Activated naive CD8-positive, alpha-beta T cell treated with anti-CD3 and anti-CD28 coated beads for 36 hours (primary cell): ENCODE data around the gene ANKRD24. TPM values are rescaled to one million over a fixed set of nuclear protein-coding genes. Genes with fewer than 3 reads are reported as not detected.
A peak's percentile ranks its signal among the peaks of the same experiment; 100 is the strongest.
"Not testable (repeated sequence)": the region's sequence is repeated elsewhere in the genome, so short reads cannot be mapped to it uniquely, and the experiment has no call there.

Experiments used
- DNase-seq: peaks from one replicate; pipeline ENCODE4 v3.0.0; 2021
- H3K27ac Mint-ChIP-seq: one replicate; pipeline ENCODE4 v1.8.0; 2022; ENCODE audit warnings: mild to moderate bottlenecking, moderate library complexity, mixed read lengths
- H3K27me3 Mint-ChIP-seq: one replicate; pipeline ENCODE4 v1.8.0; 2022; ENCODE audit warnings: mild to moderate bottlenecking, mixed read lengths
- H3K36me3 Mint-ChIP-seq: one replicate; pipeline ENCODE4 v1.8.0; 2021; ENCODE audit warnings: mild to moderate bottlenecking, mixed read lengths
- H3K4me1 Mint-ChIP-seq: one replicate; pipeline ENCODE4 v1.8.0; 2021; ENCODE audit warnings: mixed read lengths
- H3K4me3 Mint-ChIP-seq: one replicate; pipeline ENCODE4 v1.8.0; 2022; ENCODE audit warnings: mild to moderate bottlenecking, moderate library complexity, mixed read lengths
- H3K9me3 Mint-ChIP-seq: one replicate; pipeline ENCODE4 v1.8.0; 2022; ENCODE audit warnings: mixed read lengths
- total RNA-seq, 2 experiments: library from RNA; stranded (reverse); gene quantifications; one replicate each; pipeline ENCODE4 v1.2.3, GENCODE V29; 2021

ANKRD24 gene
- total RNA-seq, 2 experiments from 2014 or later = 1.6 TPM

DNA sequence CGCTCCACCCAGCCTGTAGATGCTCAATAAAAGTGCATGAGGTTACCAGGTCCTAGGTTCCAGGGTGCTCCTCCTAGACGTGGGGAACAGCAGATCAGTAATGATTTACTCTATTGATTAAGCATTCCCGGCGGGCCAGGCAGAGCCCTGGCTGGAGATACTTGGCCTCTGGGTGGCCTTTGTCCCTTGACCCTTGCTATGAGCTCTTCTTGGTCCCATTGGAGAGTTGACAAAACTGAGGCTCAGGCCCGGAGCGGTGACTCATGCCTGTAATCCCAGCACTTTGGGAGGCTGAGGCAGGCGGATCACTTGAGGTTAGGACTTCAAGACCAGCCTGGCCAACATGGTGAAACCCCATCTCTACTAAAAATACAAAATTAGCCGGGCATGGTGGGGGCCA is 24.5 kb upstream of the ANKRD24 start:
- not testable (repeated sequence) for H3K9me3 Mint-ChIP-seq, DNase-seq, H3K4me3 Mint-ChIP-seq, H3K4me1 Mint-ChIP-seq, H3K27ac Mint-ChIP-seq, H3K27me3 Mint-ChIP-seq, H3K36me3 Mint-ChIP-seq

GRCh38 chr19:4161415-4162077 is 20.9 kb upstream of the ANKRD24 start:
- Mint-ChIP-seq H3K4me3 (no peak overlapping the region), H3K4me1 (no peaks in the 10 kb centered on the region), H3K27me3 (peaks cover 10% of the 10 kb centered on the region), H3K9me3 (no peaks in the 10 kb centered on the region), H3K27ac (no peak overlapping the region), H3K36me3 (no peaks in the 10 kb centered on the region)
- no peak for DNase-seq

DNA sequence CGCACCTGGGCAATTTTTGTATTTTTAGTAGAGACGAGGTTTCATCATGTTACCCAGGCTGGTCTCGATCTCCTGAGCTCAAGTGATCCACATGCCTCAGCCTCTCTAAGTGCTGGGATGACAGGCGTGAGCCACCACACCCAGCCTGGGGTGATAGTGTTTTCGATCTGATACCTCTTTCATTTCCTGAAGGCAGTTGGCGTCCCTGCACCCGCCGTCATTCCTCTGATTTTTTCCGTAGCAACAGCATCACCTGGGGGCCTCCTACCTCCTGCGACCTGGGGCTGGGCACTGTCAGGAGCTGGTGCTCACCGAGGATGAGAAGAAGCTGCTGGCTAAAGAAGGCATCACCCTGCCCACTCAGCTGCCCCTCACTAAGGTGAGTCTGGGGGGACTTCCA is 18.2 kb upstream of the ANKRD24 start:
- no peaks in the 10 kb centered on the region for H3K9me3 Mint-ChIP-seq
- no peaks in the 10 kb centered on the region for H3K4me1 Mint-ChIP-seq
- no peak overlapping the region for H3K27ac Mint-ChIP-seq
- no peak overlapping the region for H3K4me3 Mint-ChIP-seq
- DNase-seq = no peak
- peaks cover 31% of the 10 kb centered on the region for H3K27me3 Mint-ChIP-seq
- no peaks in the 10 kb centered on the region for H3K36me3 Mint-ChIP-seq

DNA sequence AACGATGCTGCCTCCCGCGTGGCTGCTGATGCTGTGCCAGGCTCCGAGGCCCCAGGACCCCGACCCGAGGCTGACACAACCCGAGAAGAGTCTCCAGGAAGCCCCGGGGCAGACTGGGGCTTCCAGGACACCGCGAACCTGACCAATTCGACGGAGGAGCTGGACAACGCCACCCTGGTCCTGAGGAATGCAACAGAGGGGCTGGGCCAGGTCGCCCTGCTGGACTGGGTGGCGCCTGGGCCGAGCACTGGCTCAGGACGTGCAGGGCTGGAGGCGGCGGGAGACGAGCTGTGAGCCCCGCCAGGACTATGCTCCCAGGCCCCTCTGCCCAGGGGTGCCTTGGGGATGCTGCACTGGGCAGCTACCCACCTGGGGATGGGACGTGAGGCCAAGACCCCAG is 10.8 kb upstream of the ANKRD24 start:
- peaks cover 35% of the 10 kb centered on the region for H3K27me3 Mint-ChIP-seq
- H3K27ac Mint-ChIP-seq = no peak overlapping the region
- no peaks in the 10 kb centered on the region for H3K9me3 Mint-ChIP-seq
- no peak for DNase-seq
- H3K4me3 Mint-ChIP-seq = no peak overlapping the region
- no peaks in the 10 kb centered on the region for H3K36me3 Mint-ChIP-seq
- peaks cover 2% of the 10 kb centered on the region for H3K4me1 Mint-ChIP-seq

GRCh38 chr19:4172861-4173473 is 9.5 kb upstream of the ANKRD24 start:
- peak; percentile 76 for DNase-seq
- Mint-ChIP-seq H3K27ac (no peak overlapping the region), H3K27me3 (peaks cover 25% of the 10 kb centered on the region), H3K4me3 (no peak overlapping the region), H3K36me3 (no peaks in the 10 kb centered on the region), H3K4me1 (peaks cover 2% of the 10 kb centered on the region), H3K9me3 (no peaks in the 10 kb centered on the region)

DNA sequence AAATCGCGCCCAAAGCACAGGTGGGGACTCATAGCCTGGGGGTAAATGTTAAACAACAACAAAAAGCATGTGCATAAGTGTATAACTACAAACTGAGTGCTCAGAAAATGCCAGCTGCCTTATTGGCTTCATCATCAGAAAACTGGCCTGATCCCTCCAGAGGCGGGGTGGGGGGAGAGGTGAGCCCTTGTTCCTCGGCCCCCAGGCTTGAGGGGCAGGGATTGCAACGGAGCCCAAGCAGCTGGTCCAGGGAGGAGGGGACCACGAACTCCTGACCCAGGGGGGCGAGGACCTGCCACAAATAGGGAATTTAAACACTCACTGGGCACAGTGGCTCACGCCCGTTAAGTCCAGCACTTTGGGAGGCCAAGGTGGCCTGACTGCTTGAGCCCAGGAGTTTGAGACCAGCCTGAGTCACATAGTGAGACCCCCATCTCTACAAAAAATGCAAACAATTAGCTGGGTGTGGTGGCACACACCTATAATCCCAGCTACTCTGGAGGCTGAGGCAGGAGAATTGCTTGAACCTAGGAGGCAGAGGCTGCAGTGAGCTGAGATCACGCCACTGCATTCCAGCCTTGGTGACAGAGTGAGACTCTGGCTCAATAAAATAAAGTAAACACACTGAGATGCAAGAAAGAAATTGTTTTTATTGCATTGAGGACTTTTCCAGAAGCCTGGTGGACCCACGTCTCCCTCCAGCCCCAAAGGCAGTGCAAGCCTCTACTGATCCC is 8.8 kb upstream of the ANKRD24 start:
- DNase-seq = no peak
- H3K27ac Mint-ChIP-seq = no peak overlapping the region

DNA sequence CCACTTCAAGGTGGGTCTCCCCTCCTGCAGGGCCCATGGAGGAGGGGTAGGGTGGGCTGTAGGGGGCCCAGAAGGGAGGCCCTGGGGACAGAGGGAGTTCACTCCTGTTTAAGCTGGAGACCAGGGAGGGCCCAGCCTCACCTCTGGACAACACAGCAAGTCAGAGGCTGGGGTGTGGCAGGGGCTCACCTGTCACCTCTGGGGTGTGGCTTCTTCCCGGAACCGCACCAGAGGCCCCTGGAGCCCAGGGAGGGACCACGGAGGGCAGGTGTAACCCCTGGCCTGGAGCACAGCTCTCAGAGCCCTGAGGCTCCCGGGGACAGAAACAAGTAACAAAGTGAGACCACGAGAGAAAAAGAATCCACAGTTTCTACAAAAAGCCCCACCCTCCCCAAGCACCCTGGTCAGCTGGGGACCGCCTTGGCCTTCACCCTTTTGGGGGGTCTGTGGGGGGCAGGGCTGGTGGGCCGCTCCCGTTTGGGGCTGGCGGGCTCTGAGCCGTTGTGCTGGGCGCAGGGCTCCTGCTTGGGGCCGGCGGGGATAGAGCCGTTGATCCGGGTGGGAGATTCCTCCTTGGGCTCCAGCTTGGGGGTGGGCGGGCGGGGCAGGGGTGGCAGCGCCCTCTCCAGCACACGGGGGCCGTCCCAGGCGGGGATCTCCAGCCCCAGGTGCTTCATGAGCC is 8.1 kb upstream of the ANKRD24 start:
- Mint-ChIP-seq H3K4me3 (no peak overlapping the region), H3K27me3 (peaks cover 15% of the 10 kb centered on the region), H3K4me1 (peaks cover 2% of the 10 kb centered on the region), H3K9me3 (no peaks in the 10 kb centered on the region), H3K36me3 (peaks cover 2% of the 10 kb centered on the region), H3K27ac (no peak overlapping the region)
- DNase-seq = no peak

More for the DNA sequence above, 8.8 kb upstream of the ANKRD24 start:
- no peaks in the 10 kb centered on the region for H3K9me3 Mint-ChIP-seq
- no peaks in the 10 kb centered on the region for H3K36me3 Mint-ChIP-seq
- peaks cover 18% of the 10 kb centered on the region for H3K27me3 Mint-ChIP-seq
- H3K4me1 Mint-ChIP-seq = peaks cover 2% of the 10 kb centered on the region
- no peak overlapping the region for H3K4me3 Mint-ChIP-seq

GRCh38 chr19:4174895-4175668 is 7.4 kb upstream of the ANKRD24 start:
- Mint-ChIP-seq H3K9me3 (no peaks in the 10 kb centered on the region), H3K27me3 (peaks cover 15% of the 10 kb centered on the region), H3K4me1 (peaks cover 3% of the 10 kb centered on the region), H3K27ac (no peak overlapping the region), H3K4me3 (no peak overlapping the region), H3K36me3 (peaks cover 8% of the 10 kb centered on the region)
- DNase-seq = no peak

DNA sequence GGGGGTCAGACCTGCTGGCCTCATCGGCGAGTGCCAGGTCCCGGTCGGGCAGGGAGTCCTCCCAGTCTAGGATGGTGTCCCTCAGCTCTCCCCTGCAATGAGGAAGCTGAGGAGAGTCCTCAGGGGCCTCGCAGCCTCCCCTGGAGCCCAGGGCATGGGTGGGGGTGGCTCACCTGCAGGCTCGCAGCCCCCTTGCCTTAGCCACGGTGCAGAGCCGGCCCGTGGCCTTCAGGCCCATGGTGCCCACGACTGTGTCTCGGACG is 6.9 kb upstream of the ANKRD24 start:
- peaks cover 11% of the 10 kb centered on the region for H3K36me3 Mint-ChIP-seq
- peaks cover 7% of the 10 kb centered on the region for H3K4me1 Mint-ChIP-seq
- no peak overlapping the region for H3K4me3 Mint-ChIP-seq
- H3K27ac Mint-ChIP-seq = no peak overlapping the region
- H3K9me3 Mint-ChIP-seq = no peaks in the 10 kb centered on the region
- H3K27me3 Mint-ChIP-seq = peaks cover 15% of the 10 kb centered on the region
- DNase-seq = no peak

GRCh38 chr19:4177146-4177545 is 5.3 kb upstream of the ANKRD24 start:
- Mint-ChIP-seq H3K36me3 (peaks cover 16% of the 10 kb centered on the region), H3K4me3 (no peak overlapping the region)

DNA sequence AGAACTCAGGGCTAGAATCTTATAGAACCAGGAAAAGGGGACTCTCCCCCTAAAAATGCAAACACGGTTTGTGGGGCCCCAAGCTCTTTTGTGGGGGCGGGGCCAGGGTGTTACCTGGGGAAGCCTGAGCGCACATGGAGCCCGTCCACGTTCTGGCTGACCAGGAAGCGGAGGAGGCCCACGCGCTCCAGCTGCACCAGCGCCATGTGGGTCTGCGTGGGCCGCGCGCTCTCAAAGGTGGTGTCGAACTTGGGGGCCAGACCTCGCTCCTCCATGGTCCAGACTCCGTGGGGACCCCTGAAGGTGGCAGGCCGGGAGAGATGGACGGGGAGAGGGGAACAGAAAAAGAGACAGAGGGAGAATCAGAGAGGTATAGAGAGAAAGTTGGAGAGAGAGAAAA is 3.5 kb upstream of the ANKRD24 start:
- no peak for DNase-seq
- H3K27me3 Mint-ChIP-seq = no peaks in the 10 kb centered on the region

More at GRCh38 chr19:4177146-4177545, 5.3 kb upstream of the ANKRD24 start:
- peaks cover 17% of the 10 kb centered on the region for H3K4me1 Mint-ChIP-seq
- H3K27me3 Mint-ChIP-seq = peaks cover 9% of the 10 kb centered on the region
- H3K27ac Mint-ChIP-seq = no peak overlapping the region
- DNase-seq = no peak
- no peaks in the 10 kb centered on the region for H3K9me3 Mint-ChIP-seq

GRCh38 chr19:4181053-4181508 is 1.4 kb upstream of the ANKRD24 start:
- H3K27me3 Mint-ChIP-seq = peaks cover 6% of the 10 kb centered on the region
- H3K9me3 Mint-ChIP-seq = no peaks in the 10 kb centered on the region
- peak overlapping the region; percentile 98 for H3K4me3 Mint-ChIP-seq
- no peak for DNase-seq
- peak overlapping the region; percentile 41 for H3K27ac Mint-ChIP-seq
- H3K4me1 Mint-ChIP-seq = peaks cover 20% of the 10 kb centered on the region
- H3K36me3 Mint-ChIP-seq = peaks cover 17% of the 10 kb centered on the region

More for the DNA sequence above, 3.5 kb upstream of the ANKRD24 start:
- H3K4me3 Mint-ChIP-seq = no peak overlapping the region
- no peak overlapping the region for H3K27ac Mint-ChIP-seq
- peaks cover 17% of the 10 kb centered on the region for H3K36me3 Mint-ChIP-seq
- H3K4me1 Mint-ChIP-seq = peaks cover 20% of the 10 kb centered on the region
- no peaks in the 10 kb centered on the region for H3K9me3 Mint-ChIP-seq

GRCh38 chr19:4183967-4184717 is 1.7 kb downstream of the ANKRD24 start:
- H3K4me3 Mint-ChIP-seq = peak overlapping the region; percentile 37
- H3K4me1 Mint-ChIP-seq = peaks cover 20% of the 10 kb centered on the region
- peaks cover 17% of the 10 kb centered on the region for H3K36me3 Mint-ChIP-seq
- no peak overlapping the region for H3K27ac Mint-ChIP-seq
- H3K9me3 Mint-ChIP-seq = no peaks in the 10 kb centered on the region
- peaks cover 8% of the 10 kb centered on the region for H3K27me3 Mint-ChIP-seq
- DNase-seq = no peak

GRCh38 chr19:4184718-4185352 is 2.3 kb downstream of the ANKRD24 start:
- peaks cover 19% of the 10 kb centered on the region for H3K4me1 Mint-ChIP-seq

More at GRCh38 chr19:4184718-4185352, 2.3 kb downstream of the ANKRD24 start:
- H3K36me3 Mint-ChIP-seq = peaks cover 11% of the 10 kb centered on the region
- peaks cover 8% of the 10 kb centered on the region for H3K27me3 Mint-ChIP-seq
- DNase-seq = no peak
- H3K4me3 Mint-ChIP-seq = no peak overlapping the region
- H3K27ac Mint-ChIP-seq = no peak overlapping the region
- H3K9me3 Mint-ChIP-seq = no peaks in the 10 kb centered on the region
